Tongue (tissue), 2 donors: Measurements from ENCODE around the gene UNG. TPM values are rescaled to one million over a fixed set of nuclear protein-coding genes. Genes with fewer than 3 reads are reported as not detected.

Experiments used
- DNase-seq: peaks from one replicate; pipeline ENCODE4 v3.0.0-alpha.2; 2015
- total RNA-seq: library from RNA; depleted of rRNA; stranded (reverse); fragments of >200 nt; gene quantifications from one replicate; pipeline ENCODE4 v1.2.3, GENCODE V29; 2014

UNG gene
- total RNA-seq, 1 donor from 2014 or later, result 30.6 TPM

GRCh38 chr12:109089683-109090082 is 7.7 kb upstream of the UNG start:
- no peak for DNase-seq

- DNase-seq, result peak; percentile 56
Measured at GRCh38 chr12:109092497-109093021, 4.8 kb upstream of the UNG start.

GRCh38 chr12:109093022-109093918 is 4.1 kb upstream of the UNG start, which contains the start of gene ALKBH2:
Gene ALKBH2 (minus strand): TSS chr12:109093472. CDS start chr12:109092786, 686 bp downstream.
- peak; percentile 97 for DNase-seq

GRCh38 chr12:109097140-109097434 is 310 bp upstream of the UNG start:
- DNase-seq, result no peak

GRCh38 chr12:109098183-109098604 is 797 bp downstream of the UNG start:
- DNase-seq, result peak; percentile 85

- DNase-seq, result no peak
Measured at GRCh38 chr12:109098651-109099050, 1.3 kb downstream of the UNG start.

- DNase-seq, result no peak
Measured at GRCh38 chr12:109099431-109100020, 2.1 kb downstream of the UNG start.

GRCh38 chr12:109100741-109101140 is 3.3 kb downstream of the UNG start:
- DNase-seq, result no peak

GRCh38 chr12:109102491-109102890 is 5.1 kb downstream of the UNG start:
- no peak for DNase-seq

- no peak for DNase-seq
Measured at GRCh38 chr12:109105176-109105575, 7.8 kb downstream of the UNG start.

- DNase-seq, result no peak
Measured at GRCh38 chr12:109109746-109110350, 12.5 kb downstream of the UNG start.

GRCh38 chr12:109110988-109111495 is 13.6 kb downstream of the UNG start:
- peak; percentile 92 for DNase-seq

GRCh38 chr12:109112720-109113465 is 15.5 kb downstream of the UNG start:
- no peak for DNase-seq

GRCh38 chr12:109113661-109114321 is 16.4 kb downstream of the UNG start:
- no peak for DNase-seq

- DNase-seq, result no peak
Measured at GRCh38 chr12:109114644-109115043, 17.2 kb downstream of the UNG start.

- no peak for DNase-seq
Measured at GRCh38 chr12:109115404-109115757, 18.0 kb downstream of the UNG start.

- DNase-seq, result peak; percentile 52
Measured at GRCh38 chr12:109115758-109116610, 18.6 kb downstream of the UNG start, which contains the start of gene ACACB. Gene ACACB (plus strand): TSS chr12:109116587. CDS start chr12:109139406, 22,819 bp downstream.

- DNase-seq, result no peak
Measured at GRCh38 chr12:109116611-109116949, 19.2 kb downstream of the UNG start.

GRCh38 chr12:109120095-109120494 is 22.7 kb downstream of the UNG start:
- no peak for DNase-seq

- DNase-seq, result no peak
Measured at GRCh38 chr12:109120557-109120956, 23.2 kb downstream of the UNG start.
